ENCODE data around the gene PDE4D. TPM values are rescaled to one million over a fixed set of nuclear protein-coding genes. Genes with fewer than 3 reads are reported as not detected.

Gene PDE4D
- total and polyA plus RNA-seq, 2 of the 4 experiments (the other 2 are of a cell fraction): 1.4 to 7.9 TPM

DNA sequence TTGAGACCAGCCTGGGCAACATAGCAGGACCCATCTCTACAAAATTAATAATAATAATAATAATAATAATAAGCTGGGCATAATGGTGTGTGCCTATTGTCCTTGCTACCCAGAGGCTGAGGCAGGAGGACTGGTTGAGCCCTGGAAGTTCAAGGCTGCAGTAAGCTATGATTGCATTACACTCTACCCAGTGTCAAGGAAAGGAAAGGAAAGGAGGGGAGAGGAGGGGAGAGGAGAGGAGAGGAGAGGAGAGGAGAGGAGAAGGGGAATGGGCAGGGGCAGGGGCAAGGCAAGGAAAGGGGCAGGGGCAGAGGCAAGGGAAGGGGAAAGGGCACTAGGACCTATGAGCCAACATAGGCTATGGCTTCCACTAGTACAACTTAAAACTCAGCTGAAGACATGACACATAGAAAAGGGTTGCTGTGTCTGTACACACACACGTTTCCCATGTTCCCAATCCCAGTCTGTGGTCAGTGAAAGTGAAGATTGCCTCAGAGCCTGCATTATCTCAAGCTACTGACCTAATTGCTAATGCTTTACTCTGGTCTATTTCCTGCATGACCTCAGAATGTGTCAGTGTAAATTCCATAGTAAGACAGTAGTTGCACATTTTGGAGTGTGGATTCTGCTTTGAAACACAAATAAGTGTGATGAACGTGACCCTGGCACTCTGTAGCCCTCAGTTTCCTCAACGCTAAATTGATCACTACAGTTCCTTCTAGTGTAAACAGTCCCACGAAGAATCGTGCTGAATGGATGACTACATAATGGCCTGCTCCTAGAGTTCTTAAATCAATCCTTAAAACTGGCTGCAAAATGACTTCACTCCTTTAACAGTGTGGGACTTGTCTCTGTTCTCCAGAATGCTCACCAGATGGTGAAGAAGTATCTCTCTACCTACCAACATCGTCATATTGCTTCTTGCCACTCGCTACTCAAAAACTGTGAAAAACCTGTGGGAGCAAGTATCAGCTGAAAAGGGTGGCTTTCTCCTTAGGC, 813.6 kb downstream of the PDE4D start (continued):
- TF ChIP-seq, protein P1, sequence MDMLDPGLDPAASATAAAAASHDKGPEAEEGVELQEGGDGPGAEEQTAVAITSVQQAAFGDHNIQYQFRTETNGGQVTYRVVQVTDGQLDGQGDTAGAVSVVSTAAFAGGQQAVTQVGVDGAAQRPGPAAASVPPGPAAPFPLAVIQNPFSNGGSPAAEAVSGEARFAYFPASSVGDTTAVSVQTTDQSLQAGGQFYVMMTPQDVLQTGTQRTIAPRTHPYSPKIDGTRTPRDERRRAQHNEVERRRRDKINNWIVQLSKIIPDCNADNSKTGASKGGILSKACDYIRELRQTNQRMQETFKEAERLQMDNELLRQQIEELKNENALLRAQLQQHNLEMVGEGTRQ (IDR thresholded peaks at IDR 0.05; ENCODE audit: low read depth, low read length): 0 out of 2 replicates have a peak, but pooled peaks have one; percentile 1
- peak; percentile 97 for TF ChIP-seq BHLHE40 (IDR thresholded peaks at IDR 0.05; ENCODE audit: low read depth, low read length)
- no peak for TF ChIP-seq CHD1 (IDR thresholded peaks at IDR 0.05; ENCODE audit: low read depth, low read length)
- peak; percentile 10 for TF ChIP-seq RAD21 (IDR thresholded peaks at IDR 0.05; ENCODE audit: low read length)

Measured in IMR-90 (cell line).